Fibroblast of skin of left quadriceps (primary cell): ENCODE data around the gene PCDHGC4.

ENCODE experiments used
- DNase-seq, 2 experiments: peaks; one replicate each; pipeline ENCODE4 v3.0.0-alpha.2; 2013; ENCODE audit warnings: low read depth in 2 of 2

The PCDHGC4 gene

DNA sequence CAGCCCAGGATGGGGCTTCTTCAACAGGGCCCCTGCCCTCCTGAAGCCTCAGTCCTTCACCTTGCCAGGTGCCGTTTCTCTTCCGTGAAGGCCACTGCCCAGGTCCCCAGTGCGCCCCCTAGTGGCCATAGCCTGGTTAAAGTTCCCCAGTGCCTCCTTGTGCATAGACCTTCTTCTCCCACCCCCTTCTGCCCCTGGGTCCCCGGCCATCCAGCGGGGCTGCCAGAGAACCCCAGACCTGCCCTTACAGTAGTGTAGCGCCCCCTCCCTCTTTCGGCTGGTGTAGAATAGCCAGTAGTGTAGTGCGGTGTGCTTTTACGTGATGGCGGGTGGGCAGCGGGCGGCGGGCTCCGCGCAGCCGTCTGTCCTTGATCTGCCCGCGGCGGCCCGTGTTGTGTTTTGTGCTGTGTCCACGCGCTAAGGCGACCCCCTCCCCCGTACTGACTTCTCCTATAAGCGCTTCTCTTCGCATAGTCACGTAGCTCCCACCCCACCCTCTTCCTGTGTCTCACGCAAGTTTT, 27.6 kb downstream of the PCDHGC4 start:
- DNase-seq = no peak

GRCh38 chr5:141512911-141513626, 28.2 kb downstream of the PCDHGC4 start:
- no peak for DNase-seq

DNA sequence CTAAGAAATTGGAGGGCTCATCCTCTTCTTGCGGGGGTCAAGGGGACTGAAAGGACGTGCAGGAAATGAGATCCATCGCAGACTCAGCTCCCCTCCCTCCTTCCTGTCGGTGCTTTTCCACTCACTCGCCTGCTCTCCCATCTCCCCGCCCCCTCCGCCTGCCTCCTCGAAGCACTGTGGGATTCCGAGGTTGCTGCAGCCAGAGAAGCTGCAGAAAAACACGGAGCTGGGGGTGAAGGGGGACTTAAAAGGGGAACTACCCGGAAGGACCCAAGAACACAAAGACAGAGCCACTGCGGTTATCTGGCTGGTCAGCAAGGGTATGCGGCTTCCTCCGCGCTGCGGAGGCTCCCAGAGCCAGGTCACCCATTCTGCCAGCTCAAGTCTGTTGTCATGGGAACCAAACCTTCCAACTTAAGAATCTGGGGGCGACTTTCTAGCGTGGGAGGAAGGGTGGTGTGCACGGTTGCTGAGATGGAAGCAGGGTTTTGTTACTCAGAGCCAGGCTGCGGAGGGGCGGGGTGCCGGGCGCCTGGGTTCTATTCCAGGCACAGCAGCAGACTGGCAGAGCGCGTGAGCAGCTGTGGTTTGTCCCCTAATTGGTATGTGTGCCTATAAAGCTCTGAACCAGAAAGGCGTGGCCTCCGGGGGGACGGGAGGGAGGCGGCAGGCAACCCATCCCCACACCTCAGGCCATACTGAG, 28.9 kb downstream of the PCDHGC4 start:
- peak; percentile 68 to 73 for DNase-seq

DNA sequence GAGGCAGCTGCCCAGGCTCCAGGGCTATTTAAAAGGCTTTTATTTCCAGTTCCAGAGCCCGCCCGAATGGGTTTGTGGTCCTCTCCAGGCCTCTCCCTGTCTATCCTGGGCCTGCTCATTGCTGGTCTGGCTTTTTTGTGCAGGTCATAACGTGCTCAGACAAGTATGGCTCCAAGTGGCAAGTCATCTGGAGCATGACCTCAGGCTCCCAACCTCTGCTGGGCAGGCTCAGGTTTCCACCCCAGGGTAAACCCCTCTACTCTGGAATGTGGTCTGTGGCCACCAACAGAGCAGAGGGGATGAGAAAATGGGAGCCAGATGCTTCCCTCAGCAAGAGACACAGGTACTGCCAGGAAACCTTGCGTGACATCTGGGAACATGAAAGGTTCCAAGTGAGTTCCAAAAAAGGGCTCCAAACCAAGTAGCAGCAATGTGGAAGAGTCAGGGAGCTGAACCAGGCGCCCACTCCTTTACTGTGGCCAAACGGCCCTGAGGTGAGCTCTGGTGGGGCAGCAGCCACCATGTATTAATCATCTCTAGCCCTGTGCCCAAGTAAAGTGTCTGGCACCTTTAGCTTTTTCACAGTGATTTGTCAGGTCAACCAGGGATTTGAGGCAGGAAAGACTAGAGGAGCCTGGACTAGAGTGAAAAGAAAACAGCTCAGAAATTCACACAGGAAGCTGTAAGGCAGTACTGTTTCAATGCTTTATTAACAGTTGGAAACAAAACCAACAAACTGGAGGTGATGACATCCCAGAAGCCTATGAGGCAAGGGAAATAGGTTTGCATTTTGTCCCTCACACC, 29.7 kb downstream of the PCDHGC4 start:
- DNase-seq = peak in 1 of 2 experiments; percentile 51

- no peak for DNase-seq
These were observed 30.3 kb downstream of the PCDHGC4 start for GRCh38 chr5:141515141-141515540.

- no peak for DNase-seq
These were observed 31.3 kb downstream of the PCDHGC4 start for GRCh38 chr5:141515946-141516671.

DNA sequence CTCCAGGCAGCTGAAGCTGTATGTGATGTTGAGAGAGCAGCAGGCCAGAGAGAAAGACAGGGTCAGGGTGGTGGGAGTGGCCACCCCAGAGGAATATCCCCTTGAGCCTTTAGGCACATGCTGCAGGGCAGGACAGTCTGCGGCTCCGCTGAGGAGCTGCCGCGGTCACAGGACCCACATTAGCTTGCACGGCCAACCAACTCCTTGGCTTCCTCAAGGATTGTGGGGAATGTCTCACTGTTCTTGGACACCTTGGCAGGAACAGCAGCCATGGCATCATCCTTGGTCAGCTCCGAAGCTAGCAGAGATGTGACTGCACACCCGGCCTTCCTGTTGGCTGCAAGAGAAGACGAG, 31.8 kb downstream of the PCDHGC4 start:
- DNase-seq = no peak

DNA sequence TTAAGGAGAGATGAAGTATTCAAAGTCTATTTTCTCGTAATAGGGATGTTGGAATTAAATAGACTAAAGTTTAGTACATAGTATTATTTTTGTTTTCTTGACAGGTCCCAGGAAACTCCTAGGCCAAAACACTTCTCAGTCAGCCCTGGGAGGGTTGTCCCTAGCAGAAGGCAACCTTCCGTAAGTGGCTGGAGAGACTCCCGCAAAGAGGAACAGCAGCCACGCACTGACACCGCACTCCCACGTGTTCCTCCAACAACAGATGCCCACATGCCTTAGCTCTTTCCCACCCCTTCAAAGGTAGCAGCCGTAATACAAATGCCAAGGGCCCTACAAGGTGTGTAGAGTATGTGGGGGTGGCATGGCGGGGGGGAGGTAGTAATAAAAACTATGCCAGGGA, 32.5 kb downstream of the PCDHGC4 start:
- DNase-seq = no peak

DNA sequence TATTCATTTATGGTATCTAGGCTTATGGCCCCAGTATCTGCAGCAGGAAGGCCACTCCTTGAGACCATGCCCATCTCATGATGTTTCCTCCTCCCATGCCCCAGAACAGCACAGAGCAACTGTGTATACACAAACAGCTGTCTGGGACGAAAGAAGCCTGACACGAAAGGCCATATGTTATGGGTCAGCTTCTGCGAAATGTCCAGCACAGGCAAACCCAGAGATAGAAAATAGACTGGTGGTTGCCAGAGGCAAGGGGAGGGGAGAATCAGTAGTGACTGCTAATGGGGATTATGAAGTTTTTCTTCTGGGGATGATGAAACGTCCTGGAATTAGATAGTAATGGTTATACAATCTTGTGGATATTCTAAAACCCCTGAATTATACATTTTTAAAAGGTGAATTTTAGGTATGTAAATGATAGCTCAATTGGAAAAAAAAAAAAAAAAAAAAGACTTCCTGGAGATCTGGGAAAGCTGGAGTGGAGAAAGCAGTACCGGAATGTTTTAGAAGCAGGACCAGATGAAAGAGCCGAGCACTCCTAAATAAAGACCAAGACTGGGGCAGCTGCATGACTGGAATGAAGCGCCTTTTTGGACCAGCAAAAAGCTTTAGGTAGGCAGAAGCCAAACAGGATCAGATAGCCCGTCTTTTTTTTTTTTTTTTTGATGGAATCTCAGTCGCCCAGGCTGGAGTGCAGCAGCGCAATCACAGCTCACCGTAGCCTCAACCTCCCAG, 33.2 kb downstream of the PCDHGC4 start:
- no peak for DNase-seq

- no peak for DNase-seq
These were observed 33.8 kb downstream of the PCDHGC4 start for GRCh38 chr5:141518618-141519015.

GRCh38 chr5:141519605-141520565, 35.1 kb downstream of the PCDHGC4 start:
- no peak for DNase-seq

DNA sequence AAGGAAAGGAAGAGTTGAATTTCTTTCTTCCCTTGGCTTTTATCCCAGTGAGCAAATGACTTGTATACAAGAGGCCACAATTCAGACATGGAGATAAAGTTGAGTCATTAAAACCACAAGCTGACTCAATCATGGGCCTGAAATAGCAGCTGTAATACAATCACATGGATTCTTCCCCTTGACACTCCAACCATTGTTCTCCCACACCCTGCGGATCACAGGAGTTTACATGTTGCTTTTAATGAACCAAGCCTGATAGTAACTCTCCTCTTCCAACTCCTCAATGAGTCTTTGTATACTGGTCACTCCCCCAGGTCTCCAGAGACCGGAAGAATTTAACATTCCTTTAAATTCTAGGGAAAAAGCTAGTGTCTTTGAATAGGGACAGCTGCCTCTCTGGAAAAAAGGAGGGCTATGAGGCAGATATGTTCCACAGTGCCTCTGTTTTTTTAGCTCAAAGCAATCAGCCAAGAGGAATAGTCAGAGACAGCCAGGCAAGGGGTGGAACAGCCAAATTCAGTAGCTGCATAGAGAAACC, 36.5 kb downstream of the PCDHGC4 start:
- peak; percentile 97 to 98 for DNase-seq

DNA sequence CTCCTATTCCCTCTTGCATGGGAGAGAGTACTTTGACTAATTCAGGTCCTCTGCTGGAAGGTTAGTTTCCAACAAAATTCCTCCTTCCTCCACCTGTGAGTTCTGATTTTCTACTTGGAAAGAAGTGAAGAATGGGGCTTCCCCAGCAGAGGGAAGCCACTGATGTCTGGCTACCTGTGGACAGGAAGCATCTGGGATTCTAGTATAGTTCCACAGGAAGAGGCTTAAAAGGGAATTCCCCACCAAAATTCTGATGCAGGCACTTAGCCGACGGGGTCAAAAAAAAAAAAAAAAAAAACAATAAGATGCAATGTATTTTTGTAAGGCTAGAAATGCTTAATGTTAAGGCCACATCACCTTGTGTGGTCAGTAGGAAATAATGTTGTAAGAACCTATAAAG, 37.5 kb downstream of the PCDHGC4 start:
- DNase-seq = no peak

- no peak for DNase-seq
These were observed 39.2 kb downstream of the PCDHGC4 start for GRCh38 chr5:141523991-141524390.

DNA sequence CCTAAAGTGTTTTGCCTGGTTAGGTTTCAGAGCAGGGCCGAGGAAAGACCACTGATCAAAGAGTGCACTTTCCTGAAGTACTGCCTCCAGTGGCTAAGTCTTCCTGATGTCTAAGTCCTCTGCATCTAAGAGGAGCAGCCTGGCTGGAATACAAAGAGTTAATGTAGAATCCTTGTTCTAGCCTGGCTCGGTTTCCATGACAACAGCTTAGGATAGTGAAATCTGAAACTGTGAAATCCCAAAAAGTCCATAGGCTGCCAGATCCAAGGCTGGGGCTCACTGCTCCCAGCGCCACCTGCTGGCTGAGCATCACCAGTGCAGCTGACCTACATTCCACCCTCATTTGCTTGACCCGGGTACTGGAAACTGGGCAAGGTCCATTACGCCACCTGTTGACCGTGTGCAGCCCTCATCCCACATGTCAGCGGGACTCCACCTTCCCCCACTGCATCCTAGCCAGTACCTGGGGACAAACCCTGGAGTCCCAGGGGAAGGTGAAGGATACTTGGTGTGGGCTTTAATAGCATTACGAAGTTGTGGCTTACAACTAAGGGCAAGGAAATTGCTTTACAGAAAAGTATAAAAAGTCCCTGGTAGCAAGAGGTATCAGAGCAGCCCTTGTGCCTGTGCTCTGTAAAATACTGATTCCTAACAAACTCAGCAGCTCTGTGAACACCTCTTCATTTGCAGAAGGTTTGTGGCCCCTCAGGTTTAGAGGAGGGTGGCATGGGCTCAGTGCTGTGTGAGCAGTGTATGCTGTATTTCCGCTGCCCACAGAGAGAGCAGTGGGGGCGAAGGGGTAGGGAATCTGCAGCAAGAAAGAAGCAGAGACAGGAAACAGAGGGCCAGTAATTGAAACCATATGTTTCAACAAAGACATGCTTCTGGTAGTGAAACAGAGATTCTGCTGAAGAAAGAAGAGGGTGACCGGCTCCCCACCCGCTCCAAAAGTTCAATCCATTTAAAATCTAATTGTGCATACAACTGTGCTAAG, 40.1 kb downstream of the PCDHGC4 start:
- peak; percentile 97 to 98 for DNase-seq

GRCh38 chr5:141525653-141526052, 40.8 kb downstream of the PCDHGC4 start:
- no peak for DNase-seq

DNA sequence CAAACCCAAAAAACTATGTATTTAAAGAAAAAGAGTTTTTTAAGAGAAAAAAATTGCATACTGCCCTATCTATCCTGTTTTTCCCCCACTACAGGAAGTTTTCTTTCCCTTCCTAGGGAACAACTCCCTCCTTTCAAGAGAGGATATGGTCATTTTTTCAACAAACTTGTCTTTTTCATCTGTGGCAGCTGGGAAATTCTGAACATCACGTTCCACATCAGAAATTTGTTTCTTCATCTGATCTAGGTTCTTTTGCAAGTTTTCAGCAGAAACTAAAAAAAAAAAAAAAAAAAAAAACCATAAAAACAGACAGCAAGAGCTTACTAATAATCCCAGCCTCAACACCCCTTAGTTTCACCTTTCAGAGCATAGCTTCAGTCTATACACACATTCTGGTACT, 42.6 kb downstream of the PCDHGC4 start:
- no peak for DNase-seq

- no peak for DNase-seq
These were observed 43.6 kb downstream of the PCDHGC4 start for GRCh38 chr5:141528291-141528984.
